Endothelial cell of umbilical vein (primary cell): ENCODE results near the gene GRID1. TPM values are rescaled to one million over a fixed set of nuclear protein-coding genes. Genes with fewer than 3 reads are reported as not detected.
"Not testable (repeated sequence)": the region's sequence is repeated elsewhere in the genome, so short reads cannot be mapped to it uniquely, and the experiment has no call there.

Source experiments
- BruUV-seq: library from RNA; stranded (reverse); fragments of 400-500 nt; replicated peaks from 2 replicates; lab custom pipeline; 2021; lab: Mats Ljungman, UMichigan
- CTCF ChIA-PET: fragments of 300-600, 350-600 bp; sonication (Branson Sonifier 250); formaldehyde crosslinking; loops from one replicate; lab custom pipeline; 2021; ENCODE audit warnings: antibody characterized with exemption, inconsistent platforms; lab: Charles Lee
- POLR2A ChIA-PET: fragments of 300-600, 350-600 bp; sonication (Branson Sonifier 250); formaldehyde crosslinking; loops from one replicate; lab custom pipeline; 2021; ENCODE audit warnings: antibody characterized with exemption, inconsistent platforms; lab: Charles Lee
- DNase-seq: peaks from one replicate; pipeline ENCODE4 v3.0.0-alpha.2; 2011; ENCODE audit warnings: low read depth, low spot score
- FAIRE-seq: peaks from 2 replicates; lab custom pipeline; 2011; peaks lifted over from hg19 to GRCh38; lab: Jason Lieb, UNC
- H2AFZ ChIP-seq: 2 replicates; pipeline ENCODE4 v1.6.0; 2012; ENCODE audit warnings: low read depth, low read length, control low read depth, inconsistent platforms
- H3K27ac ChIP-seq: 2 replicates; pipeline ENCODE4 v1.5.1; 2011; ENCODE audit warnings: low read depth, mild to moderate bottlenecking, control low read depth, low read length, moderate library complexity; ENCODE audit not compliant: insufficient read depth
- H3K27me3 ChIP-seq, 2 experiments: 2 replicates each; pipeline versions ENCODE4 v1.6.0 to v1.6.1; 2011; ENCODE audit warnings: low read length in 2 of 2, mixed read lengths in 1 of 2; ENCODE audit not compliant: control insufficient read depth in 2 of 2, insufficient read depth in 2 of 2
- H3K36me3 ChIP-seq, 2 experiments: 2 replicates in 1 of 2; 3 replicates in 1 of 2; pipeline ENCODE4 v1.5.1; 2011; ENCODE audit warnings: low read length in 2 of 2, mild to moderate bottlenecking in 1 of 2, moderate library complexity in 1 of 2; ENCODE audit not compliant: control insufficient read depth in 2 of 2, insufficient read depth in 2 of 2; ENCODE audit errors: extremely low read depth in 1 of 2
- H3K4me1 ChIP-seq: 3 replicates; pipeline ENCODE4 v1.5.1; 2011; ENCODE audit warnings: mild to moderate bottlenecking, low read length; ENCODE audit not compliant: control insufficient read depth, insufficient read depth; ENCODE audit errors: extremely low read depth
- H3K4me2 ChIP-seq: 2 replicates; pipeline ENCODE4 v1.6.1; 2011; ENCODE audit warnings: low read length, control low read depth, mixed read lengths; ENCODE audit not compliant: insufficient read depth
- H3K4me3 ChIP-seq, 3 experiments: fragments of 200-600 bp in 1 of 3; sonication (generic), shearing (Covaris generic) in 1 of 3; replicated peaks in 1 of 3; 2 replicates each; pipeline ENCODE4 v1.5.1; 2011 to 2016; ENCODE audit warnings: control low read depth in 3 of 3, low read length in 3 of 3, mild to moderate bottlenecking in 2 of 3, inconsistent platforms in 1 of 3, low read depth in 1 of 3, moderate library complexity in 1 of 3; ENCODE audit not compliant: insufficient read depth in 1 of 3
- H3K79me2 ChIP-seq: 2 replicates; pipeline ENCODE4 v1.6.0; 2012; ENCODE audit warnings: low read length, inconsistent platforms; ENCODE audit not compliant: control insufficient read depth, insufficient read depth
- H3K9ac ChIP-seq: replicated peaks from 2 replicates; pipeline ENCODE3; 2011; ENCODE audit warnings: low read length, control low read depth; ENCODE audit not compliant: insufficient read depth; ENCODE audit errors: extremely low read depth
- H3K9me1 ChIP-seq: replicated peaks from 3 replicates; pipeline ENCODE4 v1.6.0; 2011; ENCODE audit warnings: mild to moderate bottlenecking, low read length; ENCODE audit not compliant: control insufficient read depth, insufficient read depth; ENCODE audit errors: extremely low read depth
- H3K9me3 ChIP-seq: replicated peaks from 2 replicates; pipeline ENCODE4 v1.5.1; 2012; ENCODE audit warnings: low read length, inconsistent platforms; ENCODE audit not compliant: control insufficient read depth, insufficient read depth
- H4K20me1 ChIP-seq: replicated peaks from 2 replicates; pipeline ENCODE3; 2011; ENCODE audit warnings: mild to moderate bottlenecking, low read length; ENCODE audit not compliant: control insufficient read depth, insufficient read depth; ENCODE audit errors: extremely low read depth
- EZH2 ChIP-seq: IDR thresholded peaks from 2 replicates; pipeline ENCODE4 v1.6.1; 2012; ENCODE audit warnings: borderline replicate concordance, low read depth, mild to moderate bottlenecking, moderate library complexity, low read length, inconsistent platforms; ENCODE audit not compliant: severe bottlenecking
- FOS ChIP-seq: IDR thresholded peaks from 2 replicates; pipeline ENCODE4 v1.6.1; 2011; ENCODE audit warnings: mild to moderate bottlenecking, low read length, moderate library complexity, borderline replicate concordance; ENCODE audit not compliant: insufficient read depth
- GATA2 ChIP-seq: IDR thresholded peaks from 2 replicates; pipeline ENCODE4 v1.7.0; 2011; ENCODE audit warnings: low read depth, mild to moderate bottlenecking, moderate library complexity, mixed read lengths, low read length; ENCODE audit not compliant: insufficient read length, insufficient read depth
- JUN ChIP-seq: IDR thresholded peaks from 2 replicates; pipeline ENCODE4 v1.6.1; 2011; ENCODE audit warnings: borderline replicate concordance, low read depth; ENCODE audit not compliant: insufficient read length, insufficient read depth
- MYC ChIP-seq: IDR thresholded peaks from one replicate; pipeline ENCODE4 v1.6.1; 2011; ENCODE audit warnings: mild to moderate bottlenecking, low read depth, low read length
- POLR2A ChIP-seq: IDR thresholded peaks from 2 replicates; pipeline ENCODE4 v1.6.1; 2012; ENCODE audit warnings: low read depth, mild to moderate bottlenecking, control low read depth, low read length
- POLR2AphosphoS5 ChIP-seq: IDR thresholded peaks from 2 replicates; pipeline ENCODE4 v1.6.1; 2012; ENCODE audit warnings: low read depth, mild to moderate bottlenecking, control low read depth, low read length, moderate library complexity; ENCODE audit not compliant: insufficient read depth
- dilution Hi-C: fragments of 300-500 bp; cut with MboI; formaldehyde crosslinking; loops from one replicate; pipeline ENCODE4 v1.15.0; 2019; ENCODE audit warnings: low sequenced_read_pairs; ENCODE audit not compliant: extremely low pct_ligation_motif_present
- intact Hi-C: fragments of 100-400 bp; cut with micrococcal nuclease; formaldehyde crosslinking; loops from one replicate; pipeline ENCODE4 v1.10.0; 2022
- polyA plus RNA-seq, 4 experiments: library from polyadenylated mRNA; depleted of rRNA in 3 of 4; stranded (reverse) in 3 of 4; unstranded in 1 of 4; fragments of >200 nt; gene quantifications; 2 replicates each; pipeline versions ENCODE4 v1.2.1 to v1.2.3, GENCODE V29; 2011 to 2012; ENCODE audit warnings: missing spikeins in 1 of 4
- total RNA-seq: library from RNA; stranded (reverse); gene quantifications from 2 replicates; pipeline ENCODE4 v1.2.3, GENCODE V29; 2021
- TF ChIP-seq, protein P1 (sequence below), 2 donors: IDR thresholded peaks; 1 replicate in 1 of 2; 2 replicates in 1 of 2; pipeline ENCODE4 v1.5.1; 2011; ENCODE audit warnings: low read length in 2 of 2, mild to moderate bottlenecking in 2 of 2, moderate library complexity in 2 of 2, control low read depth in 1 of 2, inconsistent platforms in 1 of 2, low read depth in 1 of 2; ENCODE audit not compliant: insufficient read depth in 1 of 2; ENCODE audit errors: extremely low read depth in 1 of 2
- TF ChIP-seq, protein P2 (sequence below): IDR thresholded peaks from 2 replicates; pipeline ENCODE4 v1.6.1; 2011; ENCODE audit not compliant: insufficient read depth, insufficient read length

The GRID1 gene
- total and polyA plus RNA-seq, 2 donors (not counting 3 experiments of a cell fraction or from before 2014, with no cell fraction given) = not detected

DNA sequence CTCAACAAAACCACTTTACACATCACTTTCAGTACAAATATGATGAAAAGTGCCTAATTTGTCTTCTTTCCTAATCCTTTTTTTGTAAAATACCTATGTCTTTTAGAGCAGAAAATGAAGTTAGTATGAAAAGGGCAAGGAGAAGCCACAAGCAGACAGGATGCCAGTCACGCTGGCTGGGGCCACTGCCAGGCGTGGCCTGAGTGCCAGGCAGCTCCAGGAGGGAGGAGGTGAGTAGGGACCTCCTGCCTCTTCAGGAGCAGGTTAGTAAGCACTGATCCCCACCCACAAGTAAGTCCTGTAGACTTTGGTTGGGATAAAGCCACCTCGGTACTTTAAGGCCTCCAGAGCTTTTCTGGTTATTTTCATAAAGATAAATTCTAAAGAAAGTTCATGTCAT is 432.0 kb downstream of the GRID1 start:
- no peak for TF ChIP-seq EZH2
- no peak for TF ChIP-seq POLR2A
- TF ChIP-seq, protein P1, sequence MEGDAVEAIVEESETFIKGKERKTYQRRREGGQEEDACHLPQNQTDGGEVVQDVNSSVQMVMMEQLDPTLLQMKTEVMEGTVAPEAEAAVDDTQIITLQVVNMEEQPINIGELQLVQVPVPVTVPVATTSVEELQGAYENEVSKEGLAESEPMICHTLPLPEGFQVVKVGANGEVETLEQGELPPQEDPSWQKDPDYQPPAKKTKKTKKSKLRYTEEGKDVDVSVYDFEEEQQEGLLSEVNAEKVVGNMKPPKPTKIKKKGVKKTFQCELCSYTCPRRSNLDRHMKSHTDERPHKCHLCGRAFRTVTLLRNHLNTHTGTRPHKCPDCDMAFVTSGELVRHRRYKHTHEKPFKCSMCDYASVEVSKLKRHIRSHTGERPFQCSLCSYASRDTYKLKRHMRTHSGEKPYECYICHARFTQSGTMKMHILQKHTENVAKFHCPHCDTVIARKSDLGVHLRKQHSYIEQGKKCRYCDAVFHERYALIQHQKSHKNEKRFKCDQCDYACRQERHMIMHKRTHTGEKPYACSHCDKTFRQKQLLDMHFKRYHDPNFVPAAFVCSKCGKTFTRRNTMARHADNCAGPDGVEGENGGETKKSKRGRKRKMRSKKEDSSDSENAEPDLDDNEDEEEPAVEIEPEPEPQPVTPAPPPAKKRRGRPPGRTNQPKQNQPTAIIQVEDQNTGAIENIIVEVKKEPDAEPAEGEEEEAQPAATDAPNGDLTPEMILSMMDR (IDR thresholded peaks at IDR 0.05; ENCODE audit: extremely low read depth in 1 of 2, insufficient read depth in 1 of 2, low read depth in 1 of 2, low read length in 2 of 2) = no peak
- TF ChIP-seq FOS = no peak
- TF ChIP-seq GATA2 = no peak
- TF ChIP-seq, protein P2, sequence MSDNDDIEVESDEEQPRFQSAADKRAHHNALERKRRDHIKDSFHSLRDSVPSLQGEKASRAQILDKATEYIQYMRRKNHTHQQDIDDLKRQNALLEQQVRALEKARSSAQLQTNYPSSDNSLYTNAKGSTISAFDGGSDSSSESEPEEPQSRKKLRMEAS = no peak
- no peak for TF ChIP-seq POLR2AphosphoS5
- no peak for TF ChIP-seq MYC
- no peak for TF ChIP-seq JUN
- no peak overlapping the region for H3K27ac ChIP-seq
- no peak for FAIRE-seq
- H3K9ac ChIP-seq = no peak overlapping the region
- no peak overlapping the region for H3K4me2 ChIP-seq
- ChIA-PET POLR2A (no interaction called here), CTCF (no interaction called here)
- no peaks in the 10 kb centered on the region for H3K36me3 ChIP-seq
- H3K79me2 ChIP-seq = no peaks in the 10 kb centered on the region
- H4K20me1 ChIP-seq = no peaks in the 10 kb centered on the region
- no peaks in the 10 kb centered on the region for H3K4me1 ChIP-seq
- no peaks in the 10 kb centered on the region for H3K27me3 ChIP-seq
- no TSS peak for BruUV-seq
- intact Hi-C loops = no loop called here
- DNase-seq = no peak
- no peaks in the 10 kb centered on the region for H3K9me1 ChIP-seq
- H3K9me3 ChIP-seq = no peaks in the 10 kb centered on the region
- no peak overlapping the region for H3K4me3 ChIP-seq
- no peak overlapping the region for H2AFZ ChIP-seq
- dilution Hi-C loops = no loop called here

DNA sequence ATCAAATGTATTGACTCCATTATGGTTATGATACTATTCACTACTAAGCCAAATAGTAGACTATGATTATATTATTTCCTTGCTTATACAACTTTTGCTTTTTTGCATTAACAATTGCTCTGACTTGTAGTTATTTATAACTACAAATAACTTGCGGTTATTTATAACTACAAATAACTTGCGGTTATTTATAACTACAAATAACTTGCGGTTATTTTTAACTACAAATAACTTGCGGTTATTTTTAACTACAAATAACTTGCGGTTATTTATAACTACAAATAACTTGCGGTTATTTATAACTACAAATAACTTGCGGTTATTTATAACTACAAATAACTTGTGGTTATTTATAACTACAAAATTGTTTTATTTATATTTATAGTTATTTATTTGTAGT is 436.6 kb downstream of the GRID1 start:
- H3K9me1 ChIP-seq, intact Hi-C loops, H3K9me3 ChIP-seq, H3K9ac ChIP-seq, H3K27me3 ChIP-seq, POLR2A ChIA-PET, H3K79me2 ChIP-seq, H4K20me1 ChIP-seq, H3K4me3 ChIP-seq, H3K36me3 ChIP-seq, H3K27ac ChIP-seq, dilution Hi-C loops, FAIRE-seq, BruUV-seq, H3K4me2 ChIP-seq, H2AFZ ChIP-seq, DNase-seq, H3K4me1 ChIP-seq, CTCF ChIA-PET: not testable (repeated sequence)
